Suprapubic skin (tissue), 4 donors: ENCODE measurements around the gene IL11. TPM values are rescaled to one million over a fixed set of nuclear protein-coding genes. Genes with fewer than 3 reads are reported as not detected.

ENCODE experiments used
- DNase-seq, 2 donors: peaks; one replicate each; pipeline ENCODE4 v3.0.0-alpha.2; 2019; ENCODE audit warnings: low spot score in 2 of 2
- H3K27ac ChIP-seq: fragments of 200-600 bp; sonication (generic); one replicate; pipeline ENCODE4 v1.5.1; 2019
- H3K27me3 ChIP-seq: fragments of 200-600 bp; sonication (generic); one replicate; pipeline ENCODE4 v1.5.1; 2019
- H3K36me3 ChIP-seq: fragments of 200-600 bp; sonication (generic); one replicate; pipeline ENCODE4 v1.5.1; 2019
- H3K4me1 ChIP-seq: fragments of 200-600 bp; sonication (generic); one replicate; pipeline ENCODE4 v1.5.1; 2019
- H3K4me3 ChIP-seq: fragments of 200-600 bp; sonication (generic); one replicate; pipeline ENCODE4 v1.5.1; 2019; ENCODE audit warnings: mild to moderate bottlenecking
- H3K9me3 ChIP-seq: fragments of 200-600 bp; sonication (generic); one replicate; pipeline ENCODE4 v1.5.1; 2019
- EP300 ChIP-seq: sonication (generic); formaldehyde crosslinking; IDR thresholded peaks from one replicate; pipeline ENCODE4 v1.6.1; 2017; ENCODE audit warnings: antibody characterized with exemption
- POLR2A ChIP-seq, 2 donors: fragments of 450-650 bp; IDR thresholded peaks; one replicate each; pipeline ENCODE4 v1.6.1; 2017; ENCODE audit warnings: antibody characterized with exemption in 2 of 2, mild to moderate bottlenecking in 2 of 2, moderate library complexity in 2 of 2
- POLR2AphosphoS5 ChIP-seq, 3 donors: sonication (generic); formaldehyde crosslinking; IDR thresholded peaks; one replicate each; pipeline ENCODE4 v1.6.1; 2017; ENCODE audit warnings: antibody characterized with exemption in 3 of 3
- WGBS: methylation state at CpG from one replicate; pipeline ENCODE4 v1.1.5; 2018; 5-methylcytosine and 5-hydroxymethylcytosine counted together
- total RNA-seq, 4 donors: library from RNA; depleted of rRNA; stranded (reverse); fragments of >200 nt; gene quantifications; one replicate each; pipeline ENCODE4 v1.1.0, GENCODE V29; 2016
- TF ChIP-seq, protein P1 (sequence below), 2 donors: fragments of 200-600 bp in 1 of 2; fragments of 450-650 bp in 1 of 2; sonication (generic) in 1 of 2; IDR thresholded peaks; one replicate each; pipeline ENCODE4 v1.5.1; 2016 to 2019; ENCODE audit warnings: antibody characterized with exemption in 2 of 2, mild to moderate bottlenecking in 1 of 2, moderate library complexity in 1 of 2

IL11 gene
- total RNA-seq, 4 donors from 2014 or later, result 0.97 to 1.7 (median 1.2) TPM

GRCh38 chr19:55373306-55373992 lies 3.2 kb upstream of the IL11 start:
- no peak for TF ChIP-seq EP300
- TF ChIP-seq POLR2A (IDR thresholded peaks at IDR 0.05), result no peak
- TF ChIP-seq POLR2AphosphoS5 (IDR thresholded peaks at IDR 0.05), result no peak
- TF ChIP-seq, protein P1, sequence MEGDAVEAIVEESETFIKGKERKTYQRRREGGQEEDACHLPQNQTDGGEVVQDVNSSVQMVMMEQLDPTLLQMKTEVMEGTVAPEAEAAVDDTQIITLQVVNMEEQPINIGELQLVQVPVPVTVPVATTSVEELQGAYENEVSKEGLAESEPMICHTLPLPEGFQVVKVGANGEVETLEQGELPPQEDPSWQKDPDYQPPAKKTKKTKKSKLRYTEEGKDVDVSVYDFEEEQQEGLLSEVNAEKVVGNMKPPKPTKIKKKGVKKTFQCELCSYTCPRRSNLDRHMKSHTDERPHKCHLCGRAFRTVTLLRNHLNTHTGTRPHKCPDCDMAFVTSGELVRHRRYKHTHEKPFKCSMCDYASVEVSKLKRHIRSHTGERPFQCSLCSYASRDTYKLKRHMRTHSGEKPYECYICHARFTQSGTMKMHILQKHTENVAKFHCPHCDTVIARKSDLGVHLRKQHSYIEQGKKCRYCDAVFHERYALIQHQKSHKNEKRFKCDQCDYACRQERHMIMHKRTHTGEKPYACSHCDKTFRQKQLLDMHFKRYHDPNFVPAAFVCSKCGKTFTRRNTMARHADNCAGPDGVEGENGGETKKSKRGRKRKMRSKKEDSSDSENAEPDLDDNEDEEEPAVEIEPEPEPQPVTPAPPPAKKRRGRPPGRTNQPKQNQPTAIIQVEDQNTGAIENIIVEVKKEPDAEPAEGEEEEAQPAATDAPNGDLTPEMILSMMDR (IDR thresholded peaks at IDR 0.05), result no peak
- Histone ChIP-seq H3K27me3 (peaks cover 95% of the 10 kb centered on the region), H3K4me3 (no peak overlapping the region), H3K36me3 (no peaks in the 10 kb centered on the region), H3K9me3 (no peaks in the 10 kb centered on the region), H3K27ac (no peak overlapping the region), H3K4me1 (peaks cover 31% of the 10 kb centered on the region)
- no peak for DNase-seq
- WGBS, result 58% methylated on average over 9 of the region's 9 CpGs

DNA sequence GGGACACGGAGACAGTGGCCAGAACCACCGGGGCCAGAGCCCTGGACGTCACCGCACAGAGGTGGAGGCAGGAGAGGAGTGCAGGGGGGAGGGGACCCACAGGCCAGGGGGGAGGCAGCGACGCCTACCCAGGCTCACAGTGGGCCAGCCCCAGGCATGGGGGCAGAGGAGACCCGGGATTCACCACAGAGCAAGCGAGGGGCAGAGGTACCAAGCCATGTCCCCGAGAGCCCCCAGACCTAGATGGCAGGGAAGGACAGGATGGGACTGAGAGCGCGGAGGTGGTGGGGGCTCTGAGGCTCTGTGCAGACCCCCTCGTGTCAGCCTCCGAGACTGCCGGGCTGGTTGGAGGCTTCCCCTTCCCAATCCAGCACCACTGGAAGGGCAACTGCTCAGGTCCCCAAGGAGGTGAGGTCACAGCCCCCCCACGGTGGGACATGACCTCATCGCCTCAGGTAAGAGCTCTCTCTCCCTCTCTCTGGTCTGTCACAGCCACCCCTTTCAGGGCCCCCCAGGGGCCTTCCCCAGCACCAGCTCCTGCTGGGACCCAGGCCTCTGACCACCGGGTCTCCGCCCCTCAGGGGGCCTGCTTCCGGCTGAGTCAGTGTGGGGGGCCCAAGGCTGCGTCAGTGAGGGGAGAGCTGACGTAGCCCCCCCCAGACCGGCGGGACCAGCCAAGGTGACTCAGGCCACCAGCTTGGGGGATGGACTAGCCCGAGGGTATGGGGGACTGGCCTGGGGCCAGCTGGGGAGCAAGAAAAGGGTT lies 2.2 kb upstream of the IL11 start:
- Histone ChIP-seq H3K4me3 (no peak overlapping the region), H3K9me3 (no peaks in the 10 kb centered on the region), H3K36me3 (no peaks in the 10 kb centered on the region), H3K27me3 (peaks cover 98% of the 10 kb centered on the region), H3K27ac (no peak overlapping the region), H3K4me1 (peaks cover 32% of the 10 kb centered on the region)
- TF ChIP-seq, protein P1 (IDR thresholded peaks at IDR 0.05), result no peak
- TF ChIP-seq POLR2A (IDR thresholded peaks at IDR 0.05) (no peak), POLR2AphosphoS5 (IDR thresholded peaks at IDR 0.05) (no peak), EP300 (no peak)
- DNase-seq, result no peak
- 55% methylated on average over 13 of the region's 24 CpGs for WGBS

DNA sequence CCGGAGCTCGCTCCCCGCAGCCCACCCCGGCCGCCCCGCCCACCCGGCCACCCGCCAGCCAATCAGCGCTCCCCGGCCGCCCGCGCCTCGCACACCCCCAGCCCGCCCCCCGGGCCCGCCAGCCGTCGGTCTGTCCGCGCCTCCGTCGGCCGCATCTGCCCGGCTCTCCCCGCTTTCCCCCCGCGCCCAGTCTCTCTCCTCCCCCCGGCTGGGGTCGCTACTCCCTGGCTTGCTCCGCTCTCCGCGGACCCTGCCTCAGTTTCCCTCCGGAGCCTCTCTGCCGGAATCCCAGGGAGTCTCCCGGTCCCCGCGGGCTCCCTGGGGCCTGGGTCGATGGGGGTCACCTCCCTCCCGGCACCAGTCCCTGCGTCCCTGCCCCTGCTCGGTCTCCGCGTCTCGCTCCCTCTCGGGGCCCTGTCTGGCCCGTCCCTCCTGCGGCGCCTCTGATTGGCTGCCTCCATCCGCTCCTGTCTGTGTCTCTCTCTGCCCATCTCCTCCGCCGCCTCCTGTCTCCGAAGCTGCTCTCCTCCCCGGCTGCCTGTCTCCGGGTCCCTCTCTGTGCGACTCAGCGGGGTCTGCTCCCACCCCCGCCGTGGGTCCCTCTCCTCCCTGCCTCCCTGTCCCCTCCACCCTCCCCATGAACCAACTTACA lies 484 bp downstream of the IL11 start:
- H3K4me3 ChIP-seq, result peak overlapping the region; percentile 37
- H3K36me3 ChIP-seq, result no peaks in the 10 kb centered on the region
- DNase-seq, result no peak
- peaks cover 27% of the 10 kb centered on the region for H3K4me1 ChIP-seq
- 2% methylated on average over 28 of the region's 59 CpGs for WGBS
- TF ChIP-seq, protein P1 (IDR thresholded peaks at IDR 0.05), result no peak
- TF ChIP-seq EP300 (no peak), POLR2AphosphoS5 (IDR thresholded peaks at IDR 0.05) (no peak), POLR2A (IDR thresholded peaks at IDR 0.05) (no peak)
- H3K9me3 ChIP-seq, result no peaks in the 10 kb centered on the region
- H3K27me3 ChIP-seq, result peaks cover 73% of the 10 kb centered on the region
- no peak overlapping the region for H3K27ac ChIP-seq

DNA sequence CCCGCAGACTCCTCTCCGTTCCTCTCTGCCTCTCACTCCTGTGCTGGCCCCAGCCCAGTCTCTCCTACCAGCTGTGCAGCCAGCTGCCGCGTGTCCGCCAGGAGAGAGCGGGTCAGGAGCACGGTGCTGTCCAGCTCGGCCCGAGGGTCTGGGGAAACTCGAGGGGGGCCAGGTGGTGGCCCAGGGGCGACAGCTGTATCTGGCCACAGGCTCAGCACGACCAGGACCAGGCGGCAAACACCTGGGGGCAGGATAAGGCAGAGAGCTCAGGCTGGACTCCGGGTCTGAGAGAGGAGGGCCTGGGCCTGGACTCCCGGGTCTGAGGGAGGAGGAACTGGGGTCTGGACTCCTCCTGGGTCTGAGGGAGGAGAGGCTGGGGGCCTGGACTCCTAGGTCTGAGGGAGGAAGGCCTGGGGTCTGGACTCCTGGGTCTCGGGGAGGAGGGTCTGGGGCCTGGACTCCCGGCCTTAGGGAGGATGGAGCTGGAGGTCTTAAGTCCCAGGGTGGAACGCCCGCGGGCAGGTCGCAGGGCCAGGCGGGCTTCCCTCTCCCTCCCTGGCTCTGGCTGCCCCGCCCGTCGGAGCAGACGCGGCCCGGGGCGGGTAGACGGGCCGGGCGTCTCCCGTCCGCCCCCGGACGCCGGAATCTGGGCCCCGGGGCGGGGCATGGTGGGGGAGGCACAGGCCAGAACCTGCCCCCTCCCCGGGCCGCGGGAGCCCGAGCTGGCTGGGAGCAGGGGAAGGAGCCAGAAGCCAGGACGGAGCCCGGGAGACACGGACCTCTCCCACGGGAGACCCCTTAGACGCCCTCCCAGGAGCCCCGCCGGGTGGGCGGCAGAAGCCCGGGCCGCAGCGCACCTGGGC lies 1.3 kb downstream of the IL11 start:
- no peak for DNase-seq
- no peaks in the 10 kb centered on the region for H3K9me3 ChIP-seq
- peaks cover 64% of the 10 kb centered on the region for H3K27me3 ChIP-seq
- no peak overlapping the region for H3K27ac ChIP-seq
- WGBS, result 6% methylated on average over 18 of the region's 54 CpGs
- TF ChIP-seq EP300 (no peak), POLR2AphosphoS5 (IDR thresholded peaks at IDR 0.05) (no peak), POLR2A (IDR thresholded peaks at IDR 0.05) (no peak)
- TF ChIP-seq, protein P1 (IDR thresholded peaks at IDR 0.05), result no peak
- peak overlapping the region; percentile 37 for H3K4me3 ChIP-seq
- H3K4me1 ChIP-seq, result peaks cover 21% of the 10 kb centered on the region
- H3K36me3 ChIP-seq, result no peaks in the 10 kb centered on the region
